Tibial nerve (tissue), 3 donors: Measurements from ENCODE around the gene ATXN2L.

ENCODE experiments used
- CTCF ChIP-seq, 5 experiments: fragments of 200-600 bp in 3 of 5; fragments of 450-650 bp in 2 of 5; sonication (generic) in 3 of 5; IDR thresholded peaks; one replicate each; pipeline ENCODE4 v1.5.1; 2016 to 2019; ENCODE audit warnings: antibody characterized with exemption in 5 of 5, mild to moderate bottlenecking in 3 of 5, moderate library complexity in 2 of 5
- POLR2A ChIP-seq, 2 donors: fragments of 450-650 bp; IDR thresholded peaks; one replicate each; pipeline ENCODE4 v1.6.1; 2017; ENCODE audit warnings: antibody characterized with exemption in 2 of 2, mild to moderate bottlenecking in 2 of 2, moderate library complexity in 2 of 2

- TF ChIP-seq CTCF (IDR thresholded peaks at IDR 0.05) (no peak), POLR2A (IDR thresholded peaks at IDR 0.05) (no peak)
These were observed 55.5 kb downstream of the ATXN2L start, which contains the start of gene ATP2A1 for GRCh38 chr16:28878083-28878926.
